GM19025 (cell line): ENCODE data around the gene BCKDHA.
"Not testable (repeated sequence)": the region's sequence is repeated elsewhere in the genome, so short reads cannot be mapped to it uniquely, and the experiment has no call there.

Experiments used
- ATAC-seq: cut with Tn5 transposase; IDR thresholded peaks from one replicate; pipeline ENCODE4 v1.9.1; 2021; ENCODE audit warnings: mild to moderate bottlenecking, low read depth, moderate library complexity; ENCODE audit not compliant: unreplicated experiment

BCKDHA gene

DNA sequence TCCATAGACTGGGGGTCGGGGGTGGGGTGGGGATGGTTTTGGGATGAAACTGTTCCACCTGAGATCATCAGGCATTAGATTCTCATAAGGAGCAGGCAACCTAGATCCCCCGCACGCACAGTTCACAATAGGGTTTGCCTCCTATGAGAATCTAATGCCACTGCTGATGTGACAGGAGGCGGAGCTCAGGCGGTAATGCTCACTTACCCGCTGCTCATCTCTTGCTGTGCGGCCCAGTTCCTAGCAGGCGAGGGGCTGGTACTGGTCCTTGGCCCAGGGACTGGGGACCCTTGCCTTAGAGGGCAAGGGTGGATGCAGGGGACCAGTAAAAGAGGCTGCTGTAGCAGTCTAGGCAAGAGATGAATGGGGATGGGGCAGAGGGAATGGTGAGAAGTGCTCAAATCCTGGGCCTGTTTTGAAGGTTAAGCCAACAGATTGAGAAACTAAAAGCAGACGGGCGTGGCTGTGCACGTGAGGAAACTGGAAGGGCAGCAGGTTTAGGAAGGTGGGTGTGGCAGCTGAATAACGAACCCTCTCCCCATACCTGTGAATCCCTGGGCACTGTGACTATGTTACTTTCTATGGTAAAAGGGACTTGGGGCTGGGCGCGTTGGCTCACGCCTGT lies 43.8 kb downstream of the BCKDHA start:
- no peak for ATAC-seq

DNA sequence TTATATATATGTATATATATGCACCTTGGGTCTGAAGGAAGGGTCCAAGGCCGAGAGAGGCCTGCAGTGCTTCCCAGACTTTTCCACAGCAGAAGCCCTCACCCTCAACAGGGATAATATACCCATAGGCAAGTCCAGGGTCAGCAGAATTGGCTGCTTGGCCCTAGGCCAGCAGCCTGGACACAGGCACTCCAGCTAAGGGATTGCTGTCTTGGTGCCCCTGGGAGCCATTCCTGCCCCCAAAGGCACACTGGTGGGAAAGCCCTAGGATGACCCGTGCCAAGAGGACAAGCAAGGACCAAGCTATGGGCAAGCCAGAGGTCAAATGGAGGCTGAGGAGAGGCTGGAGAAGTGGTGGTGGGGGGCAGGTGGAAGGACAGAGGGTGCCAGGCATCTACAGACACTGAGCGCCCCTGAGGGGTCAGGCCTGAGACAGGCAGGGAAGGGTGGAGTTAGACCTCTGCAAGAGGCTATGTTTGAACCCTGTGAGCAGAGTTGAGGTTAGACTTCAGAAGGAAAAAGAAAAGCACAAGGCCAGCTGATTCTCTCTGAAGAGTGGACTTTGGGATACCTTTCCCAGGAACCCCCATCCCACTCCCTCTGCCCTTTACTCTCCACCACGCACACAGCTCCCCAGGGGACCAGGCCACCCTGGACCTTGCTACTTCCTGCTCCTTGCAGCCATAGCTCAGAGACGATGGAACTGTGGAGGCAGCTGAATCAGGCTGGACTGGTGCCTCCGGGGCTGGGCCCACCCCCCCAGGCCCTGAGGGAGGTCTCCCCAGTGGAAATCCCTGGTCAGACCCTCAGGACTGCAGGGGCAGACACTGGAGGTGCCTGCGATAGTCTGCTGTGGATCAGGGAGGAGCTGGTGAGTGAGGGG lies 45.1 kb downstream of the BCKDHA start, which contains the start of gene ERICH4:
ERICH4 (plus strand) TSS at position 684 of the 883 bp plus-strand sequence; CDS start at position 698, 14 bp downstream.
- ATAC-seq: no peak

DNA sequence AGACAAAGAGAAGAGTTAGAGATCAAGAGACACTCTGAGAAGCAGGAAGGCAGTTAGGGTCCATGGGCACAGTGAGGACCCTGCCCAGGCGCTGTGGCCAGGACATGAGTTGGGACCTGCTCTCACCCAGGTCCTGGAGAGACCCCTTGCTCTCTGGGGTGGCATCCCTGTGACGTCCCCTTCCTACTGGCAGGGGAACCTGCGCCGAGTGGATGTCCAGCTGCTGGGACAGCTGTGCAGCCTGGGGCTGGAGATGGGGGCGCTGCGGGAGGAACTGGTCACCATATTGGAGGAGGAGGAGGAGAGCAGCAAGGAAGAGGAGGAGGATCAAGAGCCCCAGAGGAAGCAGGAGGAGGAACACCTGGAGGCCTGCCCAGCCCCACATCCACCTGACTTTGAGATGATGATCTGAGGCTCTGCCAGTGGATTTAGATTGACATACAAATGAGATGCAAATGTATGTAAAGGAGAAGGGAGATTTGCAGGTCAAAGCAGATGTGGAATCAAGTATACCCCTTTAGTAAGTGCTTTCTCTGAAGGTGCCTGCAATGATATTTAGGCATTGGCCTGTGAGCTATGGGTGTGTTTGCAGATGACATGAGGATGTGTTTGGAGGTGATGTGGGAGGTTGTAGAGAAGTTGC lies 46.3 kb downstream of the BCKDHA start:
- ATAC-seq: no peak

DNA sequence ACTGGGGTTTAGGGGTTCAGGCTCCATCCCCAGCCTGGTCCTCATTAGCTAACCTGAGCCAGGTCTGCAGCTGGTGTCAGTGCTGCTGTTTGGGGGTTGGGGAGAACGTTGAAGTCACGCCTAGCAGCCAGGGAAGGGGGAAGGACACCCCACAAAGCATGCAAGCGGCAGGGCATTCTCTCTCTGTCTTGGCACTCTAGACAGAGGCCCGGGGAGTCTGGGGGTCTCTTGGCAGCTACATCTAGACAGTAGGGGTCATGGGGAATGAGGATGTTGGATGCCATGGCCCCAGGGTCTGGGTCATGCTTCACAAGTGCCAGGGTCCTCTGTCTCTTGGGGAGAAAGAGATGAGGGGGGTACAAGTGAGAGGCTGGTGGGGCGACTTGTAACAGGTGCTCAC lies 48.0 kb downstream of the BCKDHA start:
- ATAC-seq: no peak

DNA sequence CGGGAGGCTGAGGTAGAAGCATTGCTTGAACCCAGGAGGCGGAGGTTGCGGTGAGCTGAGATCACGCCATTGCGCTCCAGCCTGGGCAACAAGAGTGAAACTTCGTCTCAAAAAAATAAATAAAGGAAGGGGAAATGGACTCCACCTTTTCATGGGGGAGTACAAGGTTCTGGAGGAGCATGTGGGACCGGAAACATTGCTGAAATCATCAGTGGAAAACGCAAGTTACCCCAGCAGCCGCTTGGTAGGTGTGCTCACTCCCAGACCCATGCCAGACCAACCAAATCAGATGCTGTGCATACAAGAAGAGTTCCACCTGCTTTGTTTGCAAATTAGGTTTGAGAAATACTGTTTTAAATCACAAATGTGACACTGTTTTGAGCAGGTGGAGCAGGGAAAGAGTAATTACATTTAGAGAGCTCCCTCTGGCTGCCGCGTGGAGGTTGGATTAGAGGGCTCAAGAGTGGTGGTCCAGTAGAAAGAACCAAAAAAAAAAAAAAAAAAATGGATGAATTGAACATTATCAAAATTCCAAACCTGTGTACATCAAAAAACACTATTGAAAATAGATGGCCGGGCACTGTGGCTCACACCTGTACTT lies 50.2 kb downstream of the BCKDHA start:
- ATAC-seq: no peak

DNA sequence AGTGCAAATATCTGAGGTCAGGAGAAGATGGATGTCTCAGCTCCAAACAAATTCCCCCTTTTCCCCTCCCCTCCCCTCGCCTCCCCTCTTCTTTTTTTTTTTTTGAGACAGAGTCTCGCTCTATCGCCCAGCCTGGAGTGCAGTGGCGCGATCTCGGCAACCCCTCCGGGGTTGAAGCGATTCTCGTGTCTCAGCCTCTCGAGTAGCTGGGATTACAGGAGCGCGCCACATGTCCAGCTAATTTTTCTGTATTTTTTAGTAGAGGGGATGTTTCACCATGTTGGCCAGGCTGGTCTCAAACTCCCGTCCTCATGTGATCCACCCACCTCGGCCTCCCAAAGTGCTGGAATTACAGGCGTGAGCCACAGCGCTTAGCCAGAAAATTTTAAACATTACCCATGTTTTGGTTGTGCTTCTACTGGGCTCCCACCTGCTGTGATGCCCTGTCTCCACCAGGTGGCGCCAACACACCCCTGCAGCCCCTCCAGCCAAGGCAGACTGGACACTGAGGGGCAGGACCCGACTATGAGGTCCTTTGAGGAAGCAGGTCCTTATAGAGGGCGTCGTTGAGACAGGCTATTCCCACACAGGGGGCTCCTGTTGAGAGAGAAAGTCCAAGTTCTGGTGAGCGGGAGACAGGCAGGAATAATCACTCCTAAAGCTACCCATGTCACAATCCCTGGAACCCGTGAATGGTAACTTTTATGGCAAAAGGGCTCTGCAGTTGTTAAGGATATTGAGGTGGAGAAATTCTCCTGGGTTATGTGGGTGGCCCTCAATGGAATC lies 51.7 kb downstream of the BCKDHA start:
- no peak for ATAC-seq

DNA sequence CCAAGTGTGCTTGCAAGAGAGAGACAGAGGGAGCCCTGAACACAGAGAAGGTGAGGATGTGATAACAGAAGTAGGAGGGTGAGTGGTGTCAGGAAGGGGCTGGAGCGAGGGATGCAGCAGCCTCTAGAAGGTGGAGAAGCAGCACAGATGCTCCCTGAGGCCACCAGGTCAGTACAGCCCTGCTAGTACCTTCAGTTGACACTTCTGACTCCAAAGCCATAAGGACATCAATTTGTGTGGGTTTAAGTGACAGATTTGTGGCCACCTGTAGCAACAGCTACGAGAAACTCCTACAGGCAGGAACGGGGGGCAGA lies 52.2 kb downstream of the BCKDHA start:
- no peak for ATAC-seq

DNA sequence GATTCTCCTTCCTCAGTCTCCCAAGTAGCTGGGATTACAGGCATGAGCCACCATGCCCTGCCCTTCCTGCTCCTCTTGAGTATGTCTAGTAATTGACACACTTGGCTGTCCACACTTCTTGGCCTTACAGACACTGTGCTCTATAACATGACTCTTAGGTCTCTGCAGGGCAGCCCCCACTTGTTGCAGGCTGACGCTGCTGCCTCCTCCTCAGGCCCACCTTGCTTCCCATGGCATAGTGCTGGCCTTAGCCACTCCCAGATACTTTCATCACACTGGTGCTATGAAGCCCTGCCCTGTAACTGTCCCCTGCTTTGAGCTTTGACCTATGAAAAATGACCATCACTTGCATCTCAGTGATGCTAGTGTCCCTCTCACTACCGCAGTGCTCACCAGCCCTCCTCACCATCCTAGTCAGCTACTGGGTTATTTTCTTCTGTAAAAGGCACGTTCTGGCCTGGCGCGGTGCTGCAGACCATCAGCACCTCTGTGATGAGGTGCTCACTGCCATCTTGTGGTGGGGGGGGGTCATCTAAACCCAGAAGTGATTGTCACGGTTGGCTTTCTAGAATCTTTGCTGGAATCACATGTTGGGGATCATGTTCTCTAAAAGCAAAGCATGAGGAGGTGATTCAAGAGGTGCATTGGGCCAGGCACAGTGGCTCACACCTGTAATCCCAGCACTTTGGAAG lies 55.1 kb downstream of the BCKDHA start:
- ATAC-seq: no peak

DNA sequence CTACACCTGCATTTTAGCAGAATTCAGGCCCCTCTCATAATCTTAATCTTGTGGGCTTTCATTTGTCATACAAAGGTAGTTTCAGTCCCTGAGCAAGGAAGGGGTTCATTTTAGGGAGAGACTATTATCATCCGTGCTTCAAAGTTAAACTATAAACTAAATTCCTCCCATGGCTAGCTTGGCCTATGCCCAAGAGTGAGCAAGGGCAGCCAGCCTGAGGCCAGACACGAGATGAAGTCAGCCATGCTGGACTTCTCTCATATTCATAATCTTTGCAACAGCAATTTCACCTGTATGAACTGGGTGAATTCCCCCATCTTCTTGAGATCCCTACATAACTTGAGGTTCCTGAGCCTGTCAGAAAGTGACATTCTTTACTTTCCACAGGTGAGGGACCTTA lies 58.3 kb downstream of the BCKDHA start:
- ATAC-seq: no peak

DNA sequence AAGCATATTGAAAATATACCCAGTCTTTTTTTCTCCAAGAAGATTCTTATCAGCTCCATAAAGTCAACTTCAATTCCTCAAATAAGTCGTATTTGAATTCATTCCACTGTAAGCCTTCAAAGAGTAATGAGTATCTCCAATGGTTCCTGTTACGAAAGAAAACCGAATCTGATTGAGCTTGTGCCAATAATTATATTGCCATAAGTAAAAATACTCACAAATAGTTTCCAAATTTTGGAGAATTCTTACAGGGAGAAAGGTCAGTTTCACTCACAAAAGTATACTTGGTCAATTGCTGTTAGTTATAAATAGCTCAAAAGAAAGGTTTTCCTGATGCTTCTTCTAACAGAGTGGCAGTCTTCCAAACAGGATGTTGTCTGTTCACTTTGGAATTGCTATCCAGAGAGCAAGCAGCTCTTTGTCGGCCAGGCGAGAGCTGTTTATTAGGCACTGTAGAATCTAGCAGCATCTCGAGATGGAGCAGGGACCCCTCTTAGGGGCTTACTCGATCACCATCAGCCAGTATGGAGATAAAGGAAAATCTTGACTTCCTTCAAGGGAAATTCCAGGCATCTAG lies 58.8 kb downstream of the BCKDHA start:
- no peak for ATAC-seq

DNA sequence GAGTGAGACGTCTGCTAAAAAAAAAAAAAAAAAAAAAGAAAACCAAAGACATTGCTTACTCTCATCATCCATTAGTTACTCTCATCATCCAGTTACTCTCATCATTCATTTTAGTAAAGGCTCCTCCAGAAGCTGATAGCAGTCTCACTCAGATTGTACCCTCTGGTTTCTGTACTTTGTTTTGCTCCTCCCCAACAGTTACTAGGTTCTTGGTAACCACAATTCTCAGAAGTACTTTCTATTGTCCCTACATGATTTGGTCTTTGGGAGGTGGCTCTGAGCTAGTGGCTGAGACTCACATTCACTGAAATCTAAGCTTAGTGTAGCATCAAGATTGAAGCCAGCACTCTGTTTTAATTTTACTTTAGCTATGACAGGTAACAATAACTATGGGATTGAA lies 59.6 kb downstream of the BCKDHA start:
- peak; percentile 79 for ATAC-seq

DNA sequence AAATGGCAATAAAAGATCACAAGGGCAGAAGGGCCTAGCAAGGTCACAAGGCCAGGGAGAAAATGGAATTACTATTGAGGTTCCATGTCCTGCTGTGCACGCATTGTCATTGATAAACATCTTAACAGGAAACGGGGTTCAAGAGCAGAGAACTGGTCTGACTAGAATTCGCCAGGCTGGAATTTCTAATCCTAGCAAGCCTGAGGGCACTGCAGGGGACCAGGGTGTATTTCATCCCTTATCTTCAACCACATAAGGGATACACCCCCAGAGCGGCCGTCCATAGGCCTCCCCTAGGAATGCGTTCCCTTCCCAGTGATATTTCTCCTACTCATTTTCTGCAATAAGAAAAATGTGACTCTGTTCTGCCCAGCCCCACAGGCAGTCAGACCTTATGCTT lies 64.9 kb downstream of the BCKDHA start:
- no peak for ATAC-seq

DNA sequence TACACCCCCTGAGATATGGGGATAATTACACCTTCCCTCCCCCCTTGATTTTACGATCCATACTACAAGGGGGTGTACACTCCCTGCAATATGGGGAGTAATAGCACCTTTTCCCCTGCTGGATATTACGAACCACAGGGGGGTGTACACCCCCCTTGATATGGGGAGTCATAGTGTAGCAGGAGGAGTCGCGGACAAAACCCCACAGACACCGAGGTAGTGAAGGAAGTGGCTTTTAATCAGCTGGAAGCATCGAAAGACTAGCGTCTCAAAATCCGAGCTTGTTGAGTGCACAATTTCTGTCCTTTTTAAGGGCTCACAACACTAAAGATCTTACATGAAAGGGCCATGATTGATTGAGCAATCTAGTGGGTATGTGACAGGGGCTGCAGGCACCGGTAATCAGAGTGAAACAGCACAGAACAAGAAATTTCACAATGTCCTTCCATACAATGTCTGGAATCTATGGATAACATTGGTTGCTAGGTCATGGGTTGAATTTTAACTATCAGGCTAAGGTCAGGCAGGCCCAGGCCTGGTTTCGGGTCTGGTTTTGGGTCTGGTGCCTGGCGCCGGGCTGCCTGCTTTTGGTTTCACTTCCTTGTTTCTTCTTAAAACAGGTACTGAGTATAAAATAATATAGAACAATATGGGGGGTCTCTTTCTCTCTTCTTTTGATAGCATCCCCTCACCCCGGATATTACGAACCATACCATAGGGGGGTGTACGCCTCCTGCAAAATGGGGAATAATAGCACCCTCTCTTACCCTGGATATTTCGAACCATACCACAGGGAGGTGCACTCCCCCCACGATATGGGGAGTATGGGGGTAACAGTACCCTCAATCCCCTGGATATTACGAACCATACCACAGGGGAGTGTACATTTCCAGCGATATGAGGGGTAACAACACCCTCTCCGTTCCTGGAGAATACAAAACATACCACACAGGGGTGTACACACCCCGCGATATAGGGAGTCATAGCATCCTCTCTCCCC lies 65.9 kb downstream of the BCKDHA start:
- ATAC-seq: not testable (repeated sequence)
